CD14-positive monocyte (primary cell): ENCODE results near the gene XXYLT1. TPM values are rescaled to one million over a fixed set of nuclear protein-coding genes. Genes with fewer than 3 reads are reported as not detected.

Experiments
- DNase-seq, 3 donors: peaks; one replicate each; pipeline ENCODE4 v3.0.0-alpha.2; 2011 to 2022
- H2AFZ ChIP-seq: 2 replicates; pipeline ENCODE4 v1.6.0; 2012; ENCODE audit warnings: mild to moderate bottlenecking, low read depth, low read length, inconsistent platforms; ENCODE audit not compliant: insufficient read depth, poor library complexity, severe bottlenecking
- H3K27ac ChIP-seq, 2 donors: 1 replicate in 1 of 2; 2 replicates in 1 of 2; pipeline ENCODE4 v1.5.1; 2012 to 2013; ENCODE audit warnings: low read length in 2 of 2, control low read depth in 1 of 2, inconsistent platforms in 1 of 2, low read depth in 1 of 2, mild to moderate bottlenecking in 1 of 2
- H3K27me3 ChIP-seq, 2 donors: one replicate each; pipeline versions ENCODE4 v1.6.0 to v1.6.1; 2011 to 2013; ENCODE audit warnings: low read length in 2 of 2; ENCODE audit not compliant: control insufficient read depth in 2 of 2, insufficient read depth in 2 of 2
- H3K36me3 ChIP-seq, 2 donors: replicated peaks in 1 of 2; 1 replicate in 1 of 2; 2 replicates in 1 of 2; pipeline versions ENCODE4 v1.5.1 to v1.6.1; 2012 to 2013; ENCODE audit warnings: low read length in 2 of 2, control low read depth in 1 of 2, inconsistent platforms in 1 of 2, mild to moderate bottlenecking in 1 of 2; ENCODE audit not compliant: insufficient read depth in 2 of 2, control insufficient read depth in 1 of 2
- H3K4me1 ChIP-seq, 2 donors: 1 replicate in 1 of 2; 2 replicates in 1 of 2; pipeline versions ENCODE4 v1.5.1 to v1.6.1; 2012 to 2013; ENCODE audit warnings: low read length in 2 of 2, control low read depth in 1 of 2, inconsistent platforms in 1 of 2, mild to moderate bottlenecking in 1 of 2, moderate library complexity in 1 of 2; ENCODE audit not compliant: insufficient read depth in 2 of 2, control insufficient read depth in 1 of 2
- H3K4me2 ChIP-seq: replicated peaks from 2 replicates; pipeline ENCODE3; 2012; ENCODE audit warnings: low read length, moderate library complexity, mild to moderate bottlenecking; ENCODE audit not compliant: poor library complexity, severe bottlenecking; ENCODE audit errors: extremely low read depth
- H3K4me3 ChIP-seq, 3 experiments: fragments of 200-600 bp in 1 of 3; sonication (generic) in 1 of 3; replicated peaks in 1 of 3; 1 replicate in 2 of 3; 2 replicates in 1 of 3; pipeline ENCODE4 v1.5.1; 2011 to 2013; ENCODE audit warnings: low read length in 3 of 3, mild to moderate bottlenecking in 3 of 3, control low read depth in 2 of 3, low read depth in 2 of 3, inconsistent platforms in 1 of 3, moderate library complexity in 1 of 3
- H3K79me2 ChIP-seq: 2 replicates; pipeline ENCODE4 v1.6.0; 2012; ENCODE audit warnings: mild to moderate bottlenecking, control low read depth, inconsistent platforms, low read length, moderate library complexity; ENCODE audit not compliant: insufficient read depth
- H3K9ac ChIP-seq: 2 replicates; pipeline ENCODE4 v1.6.0; 2017; ENCODE audit warnings: low read length, mild to moderate bottlenecking; ENCODE audit not compliant: insufficient read depth, poor library complexity, severe bottlenecking
- H3K9me3 ChIP-seq, 2 donors: replicated peaks in 1 of 2; 1 replicate in 1 of 2; 2 replicates in 1 of 2; pipeline versions ENCODE4 v1.5.1 to v1.6.1; 2012 to 2013; ENCODE audit warnings: low read length in 2 of 2, control low read depth in 1 of 2; ENCODE audit not compliant: control insufficient read depth in 1 of 2, insufficient read depth in 1 of 2
- H4K20me1 ChIP-seq: 2 replicates; pipeline ENCODE4 v1.6.0; 2012; ENCODE audit warnings: mild to moderate bottlenecking, low read length, control low read depth, moderate library complexity; ENCODE audit not compliant: insufficient read depth
- H3K27ac Mint-ChIP-seq, 7 donors: one replicate each; pipeline ENCODE4 v1.8.0; 2020; ENCODE audit warnings: mild to moderate bottlenecking in 7 of 7, mixed read lengths in 7 of 7, moderate library complexity in 6 of 7, inconsistent platforms in 2 of 7
- H3K27me3 Mint-ChIP-seq, 3 donors: one replicate each; pipeline ENCODE4 v1.8.0; 2021 to 2022; ENCODE audit warnings: low read depth in 3 of 3, mild to moderate bottlenecking in 3 of 3, mixed read lengths in 3 of 3, moderate library complexity in 3 of 3, inconsistent platforms in 1 of 3
- H3K36me3 Mint-ChIP-seq, 2 donors: one replicate each; pipeline ENCODE4 v1.8.0; 2020; ENCODE audit warnings: mixed read lengths in 2 of 2, inconsistent platforms in 1 of 2, mild to moderate bottlenecking in 1 of 2
- H3K4me1 Mint-ChIP-seq: one replicate; pipeline ENCODE4 v1.8.0; 2020; ENCODE audit warnings: mild to moderate bottlenecking, mixed read lengths
- H3K4me3 Mint-ChIP-seq, 2 donors: one replicate each; pipeline ENCODE4 v1.8.0; 2020; ENCODE audit warnings: mild to moderate bottlenecking in 2 of 2, mixed read lengths in 2 of 2, moderate library complexity in 1 of 2
- H3K9me3 Mint-ChIP-seq, 7 donors: one replicate each; pipeline ENCODE4 v1.8.0; 2020 to 2022; ENCODE audit warnings: mixed read lengths in 7 of 7, mild to moderate bottlenecking in 6 of 7, moderate library complexity in 6 of 7, inconsistent platforms in 2 of 7
- CTCF ChIP-seq: fragments of 200-600 bp; IDR thresholded peaks from one replicate; pipeline ENCODE4 v1.8.0; 2022; ENCODE audit warnings: antibody characterized with exemption, mild to moderate bottlenecking
- WGBS: methylation state at CpG from one replicate; pipeline ENCODE4 v1.1.5; 2013; ENCODE audit warnings: missing lambda C conversion rate; ENCODE audit not compliant: insufficient coverage; 5-methylcytosine and 5-hydroxymethylcytosine counted together
- intact Hi-C, 2 donors: fragments of 100-400 bp; cut with micrococcal nuclease; formaldehyde crosslinking; loops; one replicate each; pipeline versions ENCODE4 v1.15.0 to v1.15.1; 2023
- polyA plus RNA-seq, 3 donors: library from polyadenylated mRNA; depleted of rRNA in 1 of 3; unstranded in 2 of 3; stranded (reverse) in 1 of 3; fragments of 300-500 nt in 2 of 3; fragments of >200 nt in 1 of 3; fragmentation: Illumina TruSeq in 2 of 3; gene quantifications; 1 replicate in 2 of 3; 2 replicates in 1 of 3; pipeline ENCODE4 v1.2.3, GENCODE V29; 2012 to 2021

Gene XXYLT1
- polyA plus RNA-seq, 3 donors = 11.8 to 13.5 (median 13.2) TPM

GRCh38 chr3:195084746-195085145 is 186.2 kb downstream of the XXYLT1 start:
- Mint-ChIP-seq H3K27ac (peak overlapping the region in 1 of 7 donors; percentile 54), H3K4me3 (no peak overlapping the region), H3K4me1 (peaks cover 25% of the 10 kb centered on the region), H3K27me3 (peaks cover 0 to 3% (median 3%) of the 10 kb centered on the region in 3 donors), H3K9me3 (no peaks in the 10 kb centered on the region), H3K36me3 (peaks cover 7 to 15% of the 10 kb centered on the region in 2 donors)
- Histone ChIP-seq H2AFZ (no peak overlapping the region), H3K9me3 (no peaks in the 10 kb centered on the region), H3K27me3 (no peaks in the 10 kb centered on the region), H3K27ac (no peak overlapping the region), H3K36me3 (no peaks in the 10 kb centered on the region), H3K79me2 (no peaks in the 10 kb centered on the region), H3K9ac (no peak overlapping the region), H4K20me1 (no peaks in the 10 kb centered on the region), H3K4me2 (no peak overlapping the region), H3K4me1 (peaks cover 6 to 17% of the 10 kb centered on the region in 2 donors), H3K4me3 (no peak overlapping the region)
- DNase-seq = no peak
- 100% methylated on average over 3 of the region's 5 CpGs for WGBS
- TF ChIP-seq CTCF = no peak
- intact Hi-C loops = no loop called here

- H3K36me3 Mint-ChIP-seq = peaks cover 7 to 15% of the 10 kb centered on the region in 2 donors
- peaks cover 31% of the 10 kb centered on the region for H3K4me1 Mint-ChIP-seq
- H3K4me1 ChIP-seq = peaks cover 6 to 26% of the 10 kb centered on the region in 2 donors
- WGBS = 97% methylated on average over 11 of the region's 15 CpGs
- no peaks in the 10 kb centered on the region for H4K20me1 ChIP-seq
- no peak overlapping the region for H3K27ac Mint-ChIP-seq
- peaks cover 1 to 3% (median 3%) of the 10 kb centered on the region in 3 donors for H3K27me3 Mint-ChIP-seq
- no peak for DNase-seq
- H3K36me3 ChIP-seq = no peaks in the 10 kb centered on the region
- H3K4me3 ChIP-seq = no peak overlapping the region
- intact Hi-C loops = no loop called here
- no peak overlapping the region for H3K4me2 ChIP-seq
- no peaks in the 10 kb centered on the region for H3K27me3 ChIP-seq
- H2AFZ ChIP-seq = no peak overlapping the region
- H3K4me3 Mint-ChIP-seq = no peak overlapping the region
- H3K9me3 ChIP-seq = no peaks in the 10 kb centered on the region
- H3K27ac ChIP-seq = no peak overlapping the region
- no peak overlapping the region for H3K9ac ChIP-seq
- no peaks in the 10 kb centered on the region for H3K79me2 ChIP-seq
- TF ChIP-seq CTCF = no peak
- H3K9me3 Mint-ChIP-seq = no peaks in the 10 kb centered on the region
Measured at GRCh38 chr3:195083659-195084058, 187.3 kb downstream of the XXYLT1 start.
